NOMO-1 treated with DMSO at 0.1 percent for 48 hours (cell line): ENCODE results near the gene GIN1.
"Not testable (repeated sequence)": the region's sequence is repeated elsewhere in the genome, so short reads cannot be mapped to it uniquely, and the experiment has no call there.

ENCODE experiments used
- DNase-seq: peaks from one replicate; lab custom pipeline; 2025; ENCODE audit not compliant: unreplicated experiment; lab: John Stamatoyannopoulos, UW

Gene GIN1

GRCh38 chr5:103119765-103120606, at the start of gene GIN1, which contains the start of gene PPIP5K2:
Gene GIN1, minus strand, starts transcription at chr5:103120138. Its CDS starts 11,431 bp downstream, at chr5:103108707.
Gene PPIP5K2, plus strand, starts transcription at chr5:103120301. Its CDS starts 9,289 bp downstream, at chr5:103129590.
- peak; percentile 99 for DNase-seq

- peak; percentile 46 for DNase-seq
These were observed 46.8 kb upstream of the GIN1 start for GRCh38 chr5:103166706-103167105.

GRCh38 chr5:103151156-103151555, 31.2 kb upstream of the GIN1 start:
- no peak for DNase-seq

- DNase-seq, result no peak
These were observed 28.3 kb upstream of the GIN1 start for GRCh38 chr5:103148213-103148612.

GRCh38 chr5:103145196-103145595, 25.3 kb upstream of the GIN1 start:
- peak; percentile 43 for DNase-seq

GRCh38 chr5:103142132-103142531, 22.2 kb upstream of the GIN1 start:
- not testable (repeated sequence) for DNase-seq

GRCh38 chr5:103139264-103139865, 19.4 kb upstream of the GIN1 start:
- DNase-seq, result peak; percentile 72

GRCh38 chr5:103138202-103138690, 18.3 kb upstream of the GIN1 start:
- no peak for DNase-seq

- DNase-seq, result no peak
These were observed 15.5 kb upstream of the GIN1 start for GRCh38 chr5:103135461-103135860.

- DNase-seq, result no peak
These were observed 13.3 kb upstream of the GIN1 start for GRCh38 chr5:103133231-103133630.

- DNase-seq, result no peak
These were observed 12.7 kb upstream of the GIN1 start for GRCh38 chr5:103132684-103133083.

GRCh38 chr5:103128202-103128601, 8.3 kb upstream of the GIN1 start:
- no peak for DNase-seq

- DNase-seq, result no peak
These were observed 7.4 kb upstream of the GIN1 start for GRCh38 chr5:103127292-103127817.

- DNase-seq, result no peak
These were observed 6.6 kb upstream of the GIN1 start for GRCh38 chr5:103126557-103126956.

- DNase-seq, result no peak
These were observed 2.3 kb upstream of the GIN1 start for GRCh38 chr5:103122242-103122641.

GRCh38 chr5:103120607-103121200, 766 bp upstream of the GIN1 start:
- DNase-seq, result no peak

GRCh38 chr5:103119070-103119764, 721 bp downstream of the GIN1 start:
- peak; percentile 49 for DNase-seq

GRCh38 chr5:103117471-103117991, 2.4 kb downstream of the GIN1 start:
- DNase-seq, result no peak

- no peak for DNase-seq
These were observed 5.5 kb downstream of the GIN1 start for GRCh38 chr5:103114440-103114839.

GRCh38 chr5:103112910-103113309, 7.0 kb downstream of the GIN1 start:
- no peak for DNase-seq

GRCh38 chr5:103111468-103111867, 8.5 kb downstream of the GIN1 start:
- DNase-seq, result peak; percentile 75
